Uterus (tissue), 4 donors: Measurements from ENCODE around the gene GRIK4. TPM values are rescaled to one million over a fixed set of nuclear protein-coding genes. Genes with fewer than 3 reads are reported as not detected.

Experiments used
- DNase-seq, 2 donors: peaks; one replicate each; pipeline ENCODE4 v3.0.0-alpha.2; 2019 to 2020
- H3K27ac ChIP-seq, 2 donors: fragments of 200-600 bp; sonication (generic); 1 replicate in 1 of 2; 2 replicates in 1 of 2; pipeline ENCODE4 v1.5.1; 2016 to 2018
- H3K27me3 ChIP-seq, 2 donors: fragments of 200-600 bp; sonication (generic); one replicate each; pipeline ENCODE4 v1.5.1; 2018 to 2019; ENCODE audit warnings: control low read depth in 1 of 2
- H3K36me3 ChIP-seq, 2 donors: fragments of 200-600 bp; sonication (generic); one replicate each; pipeline ENCODE4 v1.5.1; 2019; ENCODE audit warnings: control low read depth in 1 of 2
- H3K4me1 ChIP-seq, 2 donors: fragments of 200-600 bp; sonication (generic); one replicate each; pipeline ENCODE4 v1.5.1; 2018 to 2019; ENCODE audit warnings: control low read depth in 1 of 2
- H3K4me3 ChIP-seq, 2 donors: fragments of 200-600 bp; sonication (generic); 1 replicate in 1 of 2; 2 replicates in 1 of 2; pipeline ENCODE4 v1.5.1; 2018 to 2019; ENCODE audit warnings: mild to moderate bottlenecking in 1 of 2
- H3K9me3 ChIP-seq, 2 donors: fragments of 200-600 bp; sonication (generic); one replicate each; pipeline ENCODE4 v1.5.1; 2019; ENCODE audit warnings: control low read depth in 1 of 2
- CTCF ChIP-seq, 4 experiments: fragments of 200-600 bp in 2 of 4; fragments of 450-650 bp in 2 of 4; sonication (generic) in 2 of 4; IDR thresholded peaks; one replicate each; pipeline ENCODE4 v1.5.1; 2016 to 2019; ENCODE audit warnings: antibody characterized with exemption in 4 of 4, mild to moderate bottlenecking in 2 of 4, moderate library complexity in 1 of 4
- POLR2A ChIP-seq, 2 donors: fragments of 450-650 bp; IDR thresholded peaks; one replicate each; pipeline ENCODE4 v1.6.1; 2016; ENCODE audit warnings: antibody characterized with exemption in 2 of 2, mild to moderate bottlenecking in 1 of 2, moderate library complexity in 1 of 2
- intact Hi-C: fragments of 100-400 bp; cut with DNase I; formaldehyde crosslinking; loops from one replicate; pipeline ENCODE4 v1.15.1; 2023; ENCODE audit warnings: low total_unique reads
- total RNA-seq, 4 donors: library from RNA; depleted of rRNA in 3 of 4; stranded (reverse); fragments of >200 nt in 3 of 4; gene quantifications; one replicate each; pipeline versions ENCODE4 v1.1.0 to v1.2.4, GENCODE V29; 2014 to 2023
- donor health status: DM: yes; HTN: yes; CAD: no.

The GRIK4 gene
- total RNA-seq, 4 donors from 2014 or later = 0.28 to 1.1 TPM; not detected in 2

- Histone ChIP-seq H3K27me3 (no peaks in the 10 kb centered on the region), H3K4me1 (no peaks in the 10 kb centered on the region), H3K36me3 (no peaks in the 10 kb centered on the region), H3K27ac (no peak overlapping the region), H3K9me3 (no peaks in the 10 kb centered on the region), H3K4me3 (no peak overlapping the region)
- no peak for DNase-seq
- intact Hi-C loops = no loop called here
- TF ChIP-seq CTCF (IDR thresholded peaks at IDR 0.05) = no peak
- no peak for TF ChIP-seq POLR2A (IDR thresholded peaks at IDR 0.05)
These were observed 118.0 kb downstream of the GRIK4 start for GRCh38 chr11:120629407-120630080.

GRCh38 chr11:120630122-120630521 lies 118.6 kb downstream of the GRIK4 start:
- Histone ChIP-seq H3K27ac (no peak overlapping the region), H3K36me3 (no peaks in the 10 kb centered on the region), H3K9me3 (no peaks in the 10 kb centered on the region), H3K4me3 (no peak overlapping the region), H3K27me3 (no peaks in the 10 kb centered on the region), H3K4me1 (no peaks in the 10 kb centered on the region)
- intact Hi-C loops = no loop called here
- DNase-seq = no peak
- no peak for TF ChIP-seq CTCF (IDR thresholded peaks at IDR 0.05)
- no peak for TF ChIP-seq POLR2A (IDR thresholded peaks at IDR 0.05)

- Histone ChIP-seq H3K27me3 (no peaks in the 10 kb centered on the region), H3K36me3 (no peaks in the 10 kb centered on the region), H3K9me3 (no peaks in the 10 kb centered on the region), H3K27ac (no peak overlapping the region), H3K4me3 (no peak overlapping the region), H3K4me1 (no peaks in the 10 kb centered on the region)
- no peak for DNase-seq
- intact Hi-C loops = no loop called here
- no peak for TF ChIP-seq CTCF (IDR thresholded peaks at IDR 0.05)
- TF ChIP-seq POLR2A (IDR thresholded peaks at IDR 0.05) = no peak
These were observed 121.0 kb downstream of the GRIK4 start for GRCh38 chr11:120632579-120632978.

- no peaks in the 10 kb centered on the region for H3K27me3 ChIP-seq
- no peaks in the 10 kb centered on the region for H3K36me3 ChIP-seq
- H3K27ac ChIP-seq = no peak overlapping the region
- no peak overlapping the region for H3K4me3 ChIP-seq
- TF ChIP-seq CTCF (IDR thresholded peaks at IDR 0.05) = no peak
- no peak for TF ChIP-seq POLR2A (IDR thresholded peaks at IDR 0.05)
- no peak for DNase-seq
- intact Hi-C loops = no loop called here
- H3K4me1 ChIP-seq = no peaks in the 10 kb centered on the region
- H3K9me3 ChIP-seq = no peaks in the 10 kb centered on the region
These were observed 122.3 kb downstream of the GRIK4 start for GRCh38 chr11:120633616-120634393.

- H3K27ac ChIP-seq = no peak overlapping the region
- no peak for DNase-seq
- TF ChIP-seq CTCF (IDR thresholded peaks at IDR 0.05) (no peak), POLR2A (IDR thresholded peaks at IDR 0.05) (no peak)
- no peak overlapping the region for H3K4me3 ChIP-seq
- H3K9me3 ChIP-seq = no peaks in the 10 kb centered on the region
- intact Hi-C loops = no loop called here
- H3K36me3 ChIP-seq = no peaks in the 10 kb centered on the region
- no peaks in the 10 kb centered on the region for H3K4me1 ChIP-seq
- H3K27me3 ChIP-seq = no peaks in the 10 kb centered on the region
These were observed 123.2 kb downstream of the GRIK4 start for GRCh38 chr11:120634706-120635105.
